ENCODE results near the gene C18orf54. TPM values are rescaled to one million over a fixed set of nuclear protein-coding genes. Genes with fewer than 3 reads are reported as not detected.

C18orf54 gene
- total RNA-seq, 1 experiment from 2014 or later: 5.1 TPM

GRCh38 chr18:54387631-54388030 is 29.9 kb downstream of the C18orf54 start:
- DNase-seq: peak; percentile 71
- H3K4me2 ChIP-seq (ENCODE audit: low read length): peak overlapping the region; percentile 75

GRCh38 chr18:54388203-54389142 is 30.8 kb downstream of the C18orf54 start:
- peak overlapping the region; percentile 40; the same call in 1 of the 2 replicates for H3K4me3 ChIP-seq (ENCODE audit: low read length)
- peak overlapping the region; percentile 89 for H3K27ac ChIP-seq (ENCODE audit: low read length)
- H3F3A ChIP-seq (ENCODE audit: low read length, unreplicated experiment): no peaks in the 10 kb centered on the region
- BruUV-seq (replicated peaks): TSS peak; percentile 92
- H4K20me1 ChIP-seq (ENCODE audit: low read length): no peaks in the 10 kb centered on the region
- no peaks in the 10 kb centered on the region for H3K9me3 ChIP-seq (ENCODE audit: low read length)
- intact Hi-C loops (cut with micrococcal nuclease): no loop called here
- peak overlapping the region; percentile 44 for H3K9ac ChIP-seq (ENCODE audit: low read length)
- no peaks in the 10 kb centered on the region for H3K9me2 ChIP-seq (replicated peaks; ENCODE audit: low read length)
- H2AFZ ChIP-seq (ENCODE audit: low read length): peak overlapping the region; percentile 58
- peaks cover 30% of the 10 kb centered on the region for H3K4me1 ChIP-seq (ENCODE audit: insufficient read depth, low read length)
- DNase-seq (peak; percentile 96), ATAC-seq (peak; percentile 95)
- H3K4me2 ChIP-seq (ENCODE audit: low read length): peak overlapping the region; percentile 75
- TF ChIP-seq EZH2 (IDR thresholded peaks at IDR 0.05; ENCODE audit: low read length, unreplicated experiment): no peak
- no peak for TF ChIP-seq CTCF (conservative IDR thresholded peaks at IDR 0.05; ENCODE audit: low read depth, low read length)
- TF ChIP-seq EZH2phosphoT487 (IDR thresholded peaks at IDR 0.05; ENCODE audit: borderline replicate concordance, low read length): no peak
- H3K79me2 ChIP-seq (ENCODE audit: low read length): no peaks in the 10 kb centered on the region
- ChIA-PET POLR2A (ENCODE audit: unreplicated experiment) (interaction anchor here (0.6 kb wide), 1 partner anchor 31 kb away, joined by 4 read pairs; the partner anchor contains the start of genes C18orf54 and STARD6), CTCF (no interaction called here)
- H3K36me3 ChIP-seq (ENCODE audit: low read depth, low read length): no peaks in the 10 kb centered on the region
- H3K27me3 ChIP-seq (ENCODE audit: low read length): no peaks in the 10 kb centered on the region

More at GRCh38 chr18:54387631-54388030, 29.9 kb downstream of the C18orf54 start:
- Histone ChIP-seq H4K20me1 (ENCODE audit: low read length) (no peaks in the 10 kb centered on the region), H3K79me2 (ENCODE audit: low read length) (no peaks in the 10 kb centered on the region), H3K4me3 (ENCODE audit: low read length) (no peak overlapping the region), H3K9ac (ENCODE audit: low read length) (peak overlapping the region; percentile 44; the same call in 1 of the 2 replicates), H3K27ac (ENCODE audit: low read length) (peak overlapping the region; percentile 89), H3F3A (ENCODE audit: low read length, unreplicated experiment) (no peaks in the 10 kb centered on the region), H3K9me2 (replicated peaks; ENCODE audit: low read length) (no peaks in the 10 kb centered on the region), H3K9me3 (ENCODE audit: low read length) (no peaks in the 10 kb centered on the region), H2AFZ (ENCODE audit: low read length) (peak overlapping the region; percentile 42), H3K36me3 (ENCODE audit: low read depth, low read length) (no peaks in the 10 kb centered on the region), H3K27me3 (ENCODE audit: low read length) (no peaks in the 10 kb centered on the region), H3K4me1 (ENCODE audit: insufficient read depth, low read length) (peaks cover 30% of the 10 kb centered on the region)
- BruUV-seq (replicated peaks): no TSS peak
- ChIA-PET CTCF (no interaction called here), POLR2A (ENCODE audit: unreplicated experiment) (no interaction called here)
- intact Hi-C loops (cut with micrococcal nuclease): no loop called here
- TF ChIP-seq CTCF (conservative IDR thresholded peaks at IDR 0.05; ENCODE audit: low read depth, low read length) (no peak), EZH2 (IDR thresholded peaks at IDR 0.05; ENCODE audit: low read length, unreplicated experiment) (no peak), EZH2phosphoT487 (IDR thresholded peaks at IDR 0.05; ENCODE audit: borderline replicate concordance, low read length) (no peak)
- ATAC-seq: peak; percentile 9; the same call in 1 of the 2 replicates
